HepG2 (cell line): ENCODE results near the gene NFE2. TPM values are rescaled to one million over a fixed set of nuclear protein-coding genes. Genes with fewer than 3 reads are reported as not detected.

Source experiments
- CREB1 ChIP-seq, 2 experiments: fragments of 450-650 bp in 1 of 2; IDR thresholded peaks; 2 replicates each; pipeline ENCODE4 v1.6.1; 2016 to 2017; ENCODE audit warnings: control low read depth in 1 of 2, mild to moderate bottlenecking in 1 of 2, missing compliant biosample characterization in 1 of 2, missing genetic modification characterization in 1 of 2
- GABPB1 ChIP-seq: IDR thresholded peaks from 2 replicates; pipeline ENCODE4 v1.6.1; 2016; ENCODE audit warnings: mild to moderate bottlenecking, missing genetic modification reagents, moderate library complexity, missing compliant biosample characterization
- GTF3A ChIP-seq: sonication (generic); formaldehyde crosslinking; conservative IDR thresholded peaks from 2 replicates; pipeline ENCODE4 v1.4.0; 2020; ENCODE audit warnings: mild to moderate bottlenecking, missing genetic modification reagents
- HOXD1 ChIP-seq: sonication (generic); formaldehyde crosslinking; IDR thresholded peaks from 2 replicates; pipeline ENCODE4 v1.5.0; 2020; ENCODE audit warnings: missing genetic modification reagents
- KAT7 ChIP-seq: IDR thresholded peaks from 2 replicates; pipeline ENCODE4 v1.6.1; 2018; ENCODE audit warnings: borderline replicate concordance, missing compliant biosample characterization
- KDM3A ChIP-seq: IDR thresholded peaks from 2 replicates; pipeline ENCODE4 v1.6.1; 2018; ENCODE audit warnings: low read depth, missing compliant biosample characterization
- KLF12 ChIP-seq: sonication (generic); formaldehyde crosslinking; IDR thresholded peaks from 2 replicates; pipeline ENCODE4 v1.4.0; 2020; ENCODE audit warnings: missing genetic modification reagents, borderline replicate concordance
- MAX ChIP-seq: IDR thresholded peaks from 2 replicates; pipeline ENCODE4 v1.6.1; 2012; ENCODE audit warnings: inconsistent platforms
- MAZ ChIP-seq, 2 experiments: sonication (generic) in 1 of 2; formaldehyde crosslinking in 1 of 2; IDR thresholded peaks; 2 replicates each; pipeline versions ENCODE4 v1.5.0 to v1.6.1; 2012 to 2020; ENCODE audit warnings: low read depth in 2 of 2, mild to moderate bottlenecking in 2 of 2, borderline replicate concordance in 1 of 2, improper control_type of control experiment in 1 of 2, low read length in 1 of 2, missing genetic modification reagents in 1 of 2, moderate library complexity in 1 of 2
- NONO ChIP-seq, 2 experiments: fragments of 450-650 bp in 1 of 2; sonication (generic) in 1 of 2; formaldehyde crosslinking in 1 of 2; IDR thresholded peaks in 1 of 2; conservative IDR thresholded peaks in 1 of 2; 2 replicates each; pipeline versions ENCODE4 v1.6.1 to v1.8.0; 2017 to 2022; ENCODE audit warnings: mild to moderate bottlenecking in 1 of 2, missing genetic modification reagents in 1 of 2, moderate library complexity in 1 of 2
- PAWR ChIP-seq: sonication (generic); formaldehyde crosslinking; IDR thresholded peaks from 2 replicates; pipeline ENCODE4 v1.4.0; 2020; ENCODE audit warnings: missing genetic modification reagents, mild to moderate bottlenecking, borderline replicate concordance
- POLR2AphosphoS2 ChIP-seq: IDR thresholded peaks from 2 replicates; pipeline ENCODE4 v1.6.1; 2011; ENCODE audit warnings: low read depth, low read length, improper control_type of control experiment
- PTBP1 ChIP-seq: fragments of 200-400 bp; formaldehyde crosslinking; IDR thresholded peaks from 2 replicates; pipeline ENCODE4 v1.6.1; 2018; ENCODE audit warnings: low read length, low read depth; ENCODE audit not compliant: poor library complexity, severe bottlenecking
- TGIF2 ChIP-seq: IDR thresholded peaks from 2 replicates; pipeline ENCODE4 v1.6.1; 2016; ENCODE audit warnings: control low read depth, missing compliant biosample characterization
- ZMAT3 ChIP-seq: sonication (generic); formaldehyde crosslinking; conservative IDR thresholded peaks from 2 replicates; pipeline ENCODE4 v1.7.0; 2021; ENCODE audit warnings: missing genetic modification reagents
- ZNF207 ChIP-seq: fragments of 450-650 bp; IDR thresholded peaks from 2 replicates; pipeline ENCODE4 v1.6.1; 2016; ENCODE audit warnings: antibody characterized with exemption, borderline replicate concordance
- ZNF431 ChIP-seq: sonication (generic); formaldehyde crosslinking; IDR thresholded peaks from 2 replicates; pipeline ENCODE4 v1.9.0; 2022; ENCODE audit warnings: missing genetic modification reagents, low read depth, mild to moderate bottlenecking, borderline replicate concordance
- ZNF672 ChIP-seq: sonication (generic); formaldehyde crosslinking; IDR thresholded peaks from 2 replicates; pipeline ENCODE4 v1.8.1; 2022; ENCODE audit warnings: missing genetic modification reagents
- ZNF740 ChIP-seq: sonication (generic); formaldehyde crosslinking; IDR thresholded peaks from 2 replicates; pipeline ENCODE4 v1.4.0; 2020; ENCODE audit warnings: missing genetic modification reagents
- ZNF784 ChIP-seq: sonication (generic); formaldehyde crosslinking; IDR thresholded peaks from 2 replicates; pipeline ENCODE4 v1.5.1; 2020; ENCODE audit warnings: missing genetic modification reagents, mild to moderate bottlenecking, borderline replicate concordance
- polyA plus RNA-seq, 8 experiments: library from polyadenylated mRNA; depleted of rRNA in 3 of 8; stranded (reverse) in 7 of 8; unstranded in 1 of 8; fragments of >200 nt; fragmentation: Illumina TruSeq in 4 of 8; extraction: Trizol in 4 of 8; gene quantifications; 2 replicates each; pipeline versions ENCODE4 v1.2.1 to v1.2.3, GENCODE V29; 2011 to 2016; ENCODE audit warnings: low read depth in 4 of 8, missing spikeins in 1 of 8, mixed read lengths in 1 of 8; ENCODE audit not compliant: insufficient read depth in 1 of 8
- total RNA-seq, 5 experiments: library from RNA; depleted of rRNA; stranded (reverse); fragments of >200 nt; fragmentation: Illumina TruSeq; extraction: Trizol; gene quantifications; 2 replicates each; pipeline ENCODE4 v1.2.3, GENCODE V29; 2016; ENCODE audit warnings: low read depth in 1 of 5
- TF ChIP-seq, protein P1 (sequence below), 2 experiments: IDR thresholded peaks; 2 replicates each; pipeline ENCODE4 v1.6.1; 2011 to 2012; ENCODE audit warnings: low read length in 2 of 2, borderline replicate concordance in 1 of 2, low read depth in 1 of 2, mild to moderate bottlenecking in 1 of 2, moderate library complexity in 1 of 2
- TF ChIP-seq, protein P2 (sequence below): IDR thresholded peaks from 2 replicates; pipeline ENCODE4 v1.6.1; 2016; ENCODE audit warnings: missing compliant biosample characterization, missing genetic modification reagents, borderline replicate concordance

NFE2 gene
- total and polyA plus RNA-seq, 2 of the 13 experiments (the other 11 are each of a cell fraction or from before 2014, with no cell fraction given) = 4.5 to 7.8 TPM

- TF ChIP-seq CREB1 (IDR thresholded peaks at IDR 0.05) = peak; percentile 94
- TF ChIP-seq CREB1 (CRISPR knock-in tag; IDR thresholded peaks at IDR 0.05) = peak; percentile 97
- TF ChIP-seq KDM3A = no peak
- 0 out of 2 replicates have a peak, but pooled peaks have one; percentile 22 for TF ChIP-seq KLF12 (CRISPR knock-in tag)
- TF ChIP-seq PTBP1 = no peak
- TF ChIP-seq ZMAT3 (CRISPR knock-in tag) = peak; percentile 65; the same call in 1 of the 2 replicates
- TF ChIP-seq, protein P1, sequence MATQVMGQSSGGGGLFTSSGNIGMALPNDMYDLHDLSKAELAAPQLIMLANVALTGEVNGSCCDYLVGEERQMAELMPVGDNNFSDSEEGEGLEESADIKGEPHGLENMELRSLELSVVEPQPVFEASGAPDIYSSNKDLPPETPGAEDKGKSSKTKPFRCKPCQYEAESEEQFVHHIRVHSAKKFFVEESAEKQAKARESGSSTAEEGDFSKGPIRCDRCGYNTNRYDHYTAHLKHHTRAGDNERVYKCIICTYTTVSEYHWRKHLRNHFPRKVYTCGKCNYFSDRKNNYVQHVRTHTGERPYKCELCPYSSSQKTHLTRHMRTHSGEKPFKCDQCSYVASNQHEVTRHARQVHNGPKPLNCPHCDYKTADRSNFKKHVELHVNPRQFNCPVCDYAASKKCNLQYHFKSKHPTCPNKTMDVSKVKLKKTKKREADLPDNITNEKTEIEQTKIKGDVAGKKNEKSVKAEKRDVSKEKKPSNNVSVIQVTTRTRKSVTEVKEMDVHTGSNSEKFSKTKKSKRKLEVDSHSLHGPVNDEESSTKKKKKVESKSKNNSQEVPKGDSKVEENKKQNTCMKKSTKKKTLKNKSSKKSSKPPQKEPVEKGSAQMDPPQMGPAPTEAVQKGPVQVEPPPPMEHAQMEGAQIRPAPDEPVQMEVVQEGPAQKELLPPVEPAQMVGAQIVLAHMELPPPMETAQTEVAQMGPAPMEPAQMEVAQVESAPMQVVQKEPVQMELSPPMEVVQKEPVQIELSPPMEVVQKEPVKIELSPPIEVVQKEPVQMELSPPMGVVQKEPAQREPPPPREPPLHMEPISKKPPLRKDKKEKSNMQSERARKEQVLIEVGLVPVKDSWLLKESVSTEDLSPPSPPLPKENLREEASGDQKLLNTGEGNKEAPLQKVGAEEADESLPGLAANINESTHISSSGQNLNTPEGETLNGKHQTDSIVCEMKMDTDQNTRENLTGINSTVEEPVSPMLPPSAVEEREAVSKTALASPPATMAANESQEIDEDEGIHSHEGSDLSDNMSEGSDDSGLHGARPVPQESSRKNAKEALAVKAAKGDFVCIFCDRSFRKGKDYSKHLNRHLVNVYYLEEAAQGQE (IDR thresholded peaks at IDR 0.05; ENCODE audit: borderline replicate concordance in 1 of 2, low read depth in 1 of 2, low read length in 2 of 2) = peak in 1 of 2 experiments; percentile 82; a peak in 2 of 4 replicates
- no peak for TF ChIP-seq ZNF740
- TF ChIP-seq, protein P2, sequence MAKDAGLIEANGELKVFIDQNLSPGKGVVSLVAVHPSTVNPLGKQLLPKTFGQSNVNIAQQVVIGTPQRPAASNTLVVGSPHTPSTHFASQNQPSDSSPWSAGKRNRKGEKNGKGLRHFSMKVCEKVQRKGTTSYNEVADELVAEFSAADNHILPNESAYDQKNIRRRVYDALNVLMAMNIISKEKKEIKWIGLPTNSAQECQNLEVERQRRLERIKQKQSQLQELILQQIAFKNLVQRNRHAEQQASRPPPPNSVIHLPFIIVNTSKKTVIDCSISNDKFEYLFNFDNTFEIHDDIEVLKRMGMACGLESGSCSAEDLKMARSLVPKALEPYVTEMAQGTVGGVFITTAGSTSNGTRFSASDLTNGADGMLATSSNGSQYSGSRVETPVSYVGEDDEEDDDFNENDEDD (CRISPR knock-in tag) = no peak
- TF ChIP-seq ZNF784 (CRISPR knock-in tag) = no peak
- no peak for TF ChIP-seq GTF3A (CRISPR knock-in tag)
- peak; percentile 98 for TF ChIP-seq POLR2AphosphoS2
- peak; percentile 66; the same call in 1 of the 2 replicates for TF ChIP-seq HOXD1 (CRISPR knock-in tag)
- no peak for TF ChIP-seq ZNF431 (CRISPR knock-in tag)
- peak; percentile 83; the same call in 1 of the 2 replicates for TF ChIP-seq KAT7
- TF ChIP-seq ZNF207 = no peak
- no peak for TF ChIP-seq MAZ (IDR thresholded peaks at IDR 0.05; ENCODE audit: borderline replicate concordance, low read depth, low read length)
- TF ChIP-seq MAZ (CRISPR knock-in tag; IDR thresholded peaks at IDR 0.05; ENCODE audit: low read depth) = peak; percentile 79; the same call in 1 of the 2 replicates
- no peak; the same call in 1 of the 2 replicates for TF ChIP-seq GABPB1 (CRISPR knock-in tag)
- TF ChIP-seq PAWR (CRISPR knock-in tag) = no peak
- TF ChIP-seq TGIF2 (CRISPR knock-in tag) = peak; percentile 84
- peak; percentile 78 for TF ChIP-seq MAX
- no peak for TF ChIP-seq NONO (IDR thresholded peaks at IDR 0.05)
- TF ChIP-seq NONO (CRISPR knock-in tag; conservative IDR thresholded peaks at IDR 0.05) = peak; percentile 77
- no peak for TF ChIP-seq ZNF672 (CRISPR knock-in tag)
These were observed 20.2 kb downstream of the NFE2 start, which contains the start of gene HNRNPA1 (continued) for GRCh38 chr12:54280468-54281260.
